DLD1 (cell line): ENCODE measurements around the gene RNF128.

ENCODE experiments used
- in situ Hi-C: cut with HindIII; loops from 2 replicates; pipeline ENCODE4 v1.10.0; 2017; ENCODE audit warnings: low sequenced_read_pairs

RNF128 gene

GRCh38 chrX:106726485-106727437, at the start of gene RNF128:
RNF128 (plus strand) TSS chrX:106726701; CDS start chrX:106726914, 213 bp downstream.
- in situ Hi-C loops = no loop called here

- in situ Hi-C loops = no loop called here
Measured at GRCh38 chrX:106680716-106681115, 45.8 kb upstream of the RNF128 start.

GRCh38 chrX:106684207-106684606, 42.3 kb upstream of the RNF128 start:
- in situ Hi-C loops = no loop called here

GRCh38 chrX:106692425-106693065, 34.0 kb upstream of the RNF128 start:
- in situ Hi-C loops = no loop called here

GRCh38 chrX:106696502-106696901, 30.0 kb upstream of the RNF128 start:
- in situ Hi-C loops = no loop called here

- in situ Hi-C loops = no loop called here
Measured at GRCh38 chrX:106698693-106699092, 27.8 kb upstream of the RNF128 start.

- in situ Hi-C loops = no loop called here
Measured at GRCh38 chrX:106702636-106703035, 23.9 kb upstream of the RNF128 start.

GRCh38 chrX:106706466-106706865, 20.0 kb upstream of the RNF128 start:
- in situ Hi-C loops = no loop called here

- in situ Hi-C loops = no loop called here
Measured at GRCh38 chrX:106707771-106708454, 18.6 kb upstream of the RNF128 start.

GRCh38 chrX:106710771-106711170, 15.7 kb upstream of the RNF128 start:
- in situ Hi-C loops = no loop called here

GRCh38 chrX:106711375-106711774, 15.1 kb upstream of the RNF128 start:
- in situ Hi-C loops = no loop called here

GRCh38 chrX:106716004-106716403, 10.5 kb upstream of the RNF128 start:
- in situ Hi-C loops = no loop called here

- in situ Hi-C loops = no loop called here
Measured at GRCh38 chrX:106716463-106716862, 10.0 kb upstream of the RNF128 start.

- in situ Hi-C loops = no loop called here
Measured at GRCh38 chrX:106718709-106719108, 7.8 kb upstream of the RNF128 start.

- in situ Hi-C loops = no loop called here
Measured at GRCh38 chrX:106725931-106726330, 570 bp upstream of the RNF128 start.

GRCh38 chrX:106728337-106728736, 1.8 kb downstream of the RNF128 start:
- in situ Hi-C loops = no loop called here

- in situ Hi-C loops = no loop called here
Measured at GRCh38 chrX:106730401-106730800, 3.9 kb downstream of the RNF128 start.

GRCh38 chrX:106731590-106731989, 5.1 kb downstream of the RNF128 start:
- in situ Hi-C loops = no loop called here

GRCh38 chrX:106734827-106735226, 8.3 kb downstream of the RNF128 start:
- in situ Hi-C loops = no loop called here

- in situ Hi-C loops = no loop called here
Measured at GRCh38 chrX:106740193-106740780, 13.8 kb downstream of the RNF128 start.

GRCh38 chrX:106742193-106742592, 15.7 kb downstream of the RNF128 start:
- in situ Hi-C loops = no loop called here
